Smooth muscle cell (in vitro differentiated cells): ENCODE data around the gene GALT. TPM values are rescaled to one million over a fixed set of nuclear protein-coding genes. Genes with fewer than 3 reads are reported as not detected.
"Not testable (repeated sequence)": the region's sequence is repeated elsewhere in the genome, so short reads cannot be mapped to it uniquely, and the experiment has no call there.

ENCODE experiments used
- DNase-seq: peaks from one replicate; lab custom pipeline; 2025; ENCODE audit not compliant: unreplicated experiment; lab: John Stamatoyannopoulos, UW
- H2AFZ ChIP-seq: fragments of 200-600 bp; sonication (generic); 2 replicates; pipeline ENCODE4 v1.6.0; 2016; ENCODE audit warnings: antibody characterized with exemption, low read depth, mild to moderate bottlenecking
- H3F3A ChIP-seq: fragments of 200-600 bp; sonication (generic); 2 replicates; pipeline ENCODE4 v1.6.0; 2017; ENCODE audit warnings: antibody characterized with exemption, low read depth
- H3K27ac ChIP-seq: fragments of 200-600 bp; sonication (generic); 2 replicates; pipeline ENCODE4 v1.5.1; 2016; ENCODE audit warnings: low read depth, mild to moderate bottlenecking
- H3K27me3 ChIP-seq: fragments of 200-600 bp; sonication (generic); 2 replicates; pipeline ENCODE4 v1.6.1; 2016; ENCODE audit warnings: low read depth, mild to moderate bottlenecking
- H3K36me3 ChIP-seq: fragments of 200-600 bp; sonication (generic); 2 replicates; pipeline ENCODE4 v1.5.1; 2016; ENCODE audit warnings: low read depth
- H3K4me1 ChIP-seq: fragments of 200-600 bp; sonication (generic); 2 replicates; pipeline ENCODE4 v1.5.1; 2016; ENCODE audit warnings: low read depth
- H3K4me2 ChIP-seq: fragments of 200-600 bp; sonication (generic); 2 replicates; pipeline ENCODE4 v1.6.0; 2016; ENCODE audit warnings: mild to moderate bottlenecking
- H3K4me3 ChIP-seq: fragments of 200-600 bp; sonication (generic); 2 replicates; pipeline ENCODE4 v1.5.1; 2016; ENCODE audit warnings: mild to moderate bottlenecking
- H3K79me2 ChIP-seq: fragments of 200-600 bp; sonication (generic); 2 replicates; pipeline ENCODE4 v1.6.0; 2016; ENCODE audit warnings: low read depth, mild to moderate bottlenecking
- H3K9ac ChIP-seq: fragments of 200-600 bp; sonication (generic); 2 replicates; pipeline ENCODE4 v1.6.0; 2016; ENCODE audit warnings: low read depth
- H3K9me3 ChIP-seq: fragments of 200-600 bp; sonication (generic); replicated peaks from 2 replicates; pipeline ENCODE4 v1.5.1; 2016; ENCODE audit warnings: low read depth
- H4K20me1 ChIP-seq: fragments of 200-600 bp; sonication (generic); 2 replicates; pipeline ENCODE4 v1.6.0; 2016; ENCODE audit warnings: low read depth
- CTCF ChIP-seq: fragments of 200-600 bp; sonication (generic); IDR thresholded peaks from 2 replicates; pipeline ENCODE4 v1.5.1; 2017; ENCODE audit warnings: borderline replicate concordance, mild to moderate bottlenecking, antibody characterized with exemption; ENCODE audit not compliant: insufficient read depth, poor library complexity, severe bottlenecking
- WGBS: methylation state at CpG from one replicate; pipeline ENCODE4 v1.1.7; 2016; ENCODE audit warnings: low lambda C conversion rate; 5-methylcytosine and 5-hydroxymethylcytosine counted together
- polyA plus RNA-seq: library from polyadenylated mRNA; unstranded; fragments of >200 nt; fragmentation: Nextera tagmentation; extraction: Ambion mirVana; gene quantifications from 2 replicates; pipeline ENCODE4 v1.2.1, GENCODE V29; 2016
- total RNA-seq: library from RNA; depleted of rRNA; stranded (reverse); fragments of >200 nt; gene quantifications from 2 replicates; pipeline ENCODE4 v1.2.3, GENCODE V29; 2014

Gene GALT
- total and polyA plus RNA-seq, 2 experiments from 2014 or later: 32.9 to 46.4 TPM

GRCh38 chr9:34636791-34637355 lies 9.6 kb upstream of the GALT start:
- Histone ChIP-seq H3K4me3 (peak overlapping the region; percentile 57), H2AFZ (peak overlapping the region; percentile 71), H3K36me3 (no peaks in the 10 kb centered on the region), H3F3A (no peaks in the 10 kb centered on the region), H3K27me3 (peaks cover 4% of the 10 kb centered on the region), H3K27ac (no peak overlapping the region), H3K9ac (peak overlapping the region; percentile 41), H3K9me3 (no peaks in the 10 kb centered on the region), H4K20me1 (no peaks in the 10 kb centered on the region), H3K4me2 (peak overlapping the region; percentile 93), H3K79me2 (peaks cover 10% of the 10 kb centered on the region), H3K4me1 (peaks cover 24% of the 10 kb centered on the region)
- no peak for DNase-seq
- 6% methylated on average over 23 of the region's 23 CpGs for WGBS
- TF ChIP-seq CTCF: no peak

- Histone ChIP-seq H3K27me3 (no peaks in the 10 kb centered on the region), H3K4me1 (peaks cover 24% of the 10 kb centered on the region), H3K27ac (no peak within 1 kb of the TSS), H3F3A (no peaks in the 10 kb centered on the region), H3K4me2 (peak within 1 kb of the TSS; percentile 93), H3K79me2 (peaks cover 10% of the 10 kb centered on the region), H3K4me3 (peak within 1 kb of the TSS; percentile 57), H3K36me3 (no peaks in the 10 kb centered on the region), H3K9me3 (no peaks in the 10 kb centered on the region), H3K9ac (peak within 1 kb of the TSS; percentile 41), H2AFZ (peak within 1 kb of the TSS; percentile 71), H4K20me1 (no peaks in the 10 kb centered on the region)
- peak; percentile 68 for DNase-seq
- WGBS: under 1% methylated on average over 71 of the region's 74 CpGs
- TF ChIP-seq CTCF: no peak
Measured at GRCh38 chr9:34637356-34638137, 8.9 kb upstream of the GALT start, which contains the start of gene SIGMAR1. Gene SIGMAR1, minus strand, starts transcription at chr9:34637787. Its CDS starts 90 bp downstream, at chr9:34637697.

GRCh38 chr9:34638138-34638445 lies 8.4 kb upstream of the GALT start:
- Histone ChIP-seq H3K36me3 (no peaks in the 10 kb centered on the region), H3K79me2 (peaks cover 10% of the 10 kb centered on the region), H2AFZ (peak overlapping the region; percentile 71), H3K4me3 (peak overlapping the region; percentile 57), H3K9me3 (no peaks in the 10 kb centered on the region), H3K27ac (no peak overlapping the region), H4K20me1 (no peaks in the 10 kb centered on the region), H3K4me2 (peak overlapping the region; percentile 93), H3K4me1 (peaks cover 20% of the 10 kb centered on the region), H3K9ac (peak overlapping the region; percentile 20), H3K27me3 (no peaks in the 10 kb centered on the region), H3F3A (no peaks in the 10 kb centered on the region)
- TF ChIP-seq CTCF: no peak
- WGBS: 17% methylated on average over 7 of the region's 7 CpGs
- no peak for DNase-seq

GRCh38 chr9:34639322-34639721 lies 7.2 kb upstream of the GALT start:
- not testable (repeated sequence) for H3K9ac ChIP-seq, H3K27me3 ChIP-seq
- over 99% methylated on average over 8 of the region's 8 CpGs for WGBS

More at GRCh38 chr9:34639322-34639721, 7.2 kb upstream of the GALT start:
- H3K27ac ChIP-seq, H4K20me1 ChIP-seq, H2AFZ ChIP-seq, H3K4me2 ChIP-seq, H3K9me3 ChIP-seq, H3K36me3 ChIP-seq, H3K4me3 ChIP-seq, DNase-seq, H3F3A ChIP-seq: not testable (repeated sequence)
- Histone ChIP-seq H3K79me2 (peaks cover 10% of the 10 kb centered on the region), H3K4me1 (peaks cover 13% of the 10 kb centered on the region)
